DND-41 (cell line): ENCODE data around the gene CYP39A1.

Source experiments
- ATAC-seq: fragments of 200-7000 bp; cut with Tn5 transposase; 3 replicates; pipeline ENCODE4 v1.9.1; 2021; ENCODE audit warnings: low read depth; ENCODE audit not compliant: insufficient read depth
- DNase-seq: peaks from one replicate; pipeline ENCODE4 v3.0.0-alpha.2; 2020
- H2AFZ ChIP-seq: 2 replicates; pipeline ENCODE4 v1.6.0; 2012; ENCODE audit warnings: low read depth, low read length
- H3K27ac ChIP-seq: 2 replicates; pipeline ENCODE4 v1.5.1; 2012; ENCODE audit warnings: low read length, inconsistent platforms
- H3K27me3 ChIP-seq: fragments of 200-600 bp; sonication (generic); 2 replicates; pipeline ENCODE4 v1.6.0; 2012; ENCODE audit warnings: low read length, mild to moderate bottlenecking, inconsistent platforms; ENCODE audit not compliant: insufficient read depth, poor library complexity
- H3K36me3 ChIP-seq: 2 replicates; pipeline ENCODE4 v1.5.1; 2012; ENCODE audit warnings: low read length, inconsistent platforms; ENCODE audit not compliant: insufficient read depth
- H3K4me1 ChIP-seq: 2 replicates; pipeline ENCODE4 v1.5.1; 2012; ENCODE audit warnings: mild to moderate bottlenecking, low read length; ENCODE audit not compliant: insufficient read depth
- H3K4me2 ChIP-seq: 2 replicates; pipeline ENCODE4 v1.6.0; 2012; ENCODE audit warnings: mild to moderate bottlenecking, moderate library complexity, low read length, inconsistent platforms; ENCODE audit not compliant: insufficient read depth
- H3K4me3 ChIP-seq, 2 experiments: fragments of 200-600 bp in 1 of 2; shearing (Covaris generic) in 1 of 2; 2 replicates each; pipeline ENCODE4 v1.5.1; 2012 to 2016; ENCODE audit warnings: inconsistent platforms in 2 of 2, low read length in 2 of 2, mild to moderate bottlenecking in 2 of 2, low read depth in 1 of 2, moderate library complexity in 1 of 2
- H3K79me2 ChIP-seq: 2 replicates; pipeline ENCODE4 v1.6.0; 2012; ENCODE audit warnings: low read length, inconsistent platforms; ENCODE audit not compliant: insufficient read depth
- H3K9ac ChIP-seq: 2 replicates; pipeline ENCODE4 v1.6.0; 2012; ENCODE audit warnings: low read depth, mild to moderate bottlenecking, inconsistent platforms, low read length, moderate library complexity
- H3K9me3 ChIP-seq: 2 replicates; pipeline ENCODE4 v1.5.1; 2012; ENCODE audit warnings: low read length, moderate library complexity, mild to moderate bottlenecking, inconsistent platforms; ENCODE audit not compliant: insufficient read depth, severe bottlenecking
- H4K20me1 ChIP-seq: 2 replicates; pipeline ENCODE4 v1.6.0; 2012; ENCODE audit warnings: low read length; ENCODE audit not compliant: insufficient read depth
- EZH2 ChIP-seq: IDR thresholded peaks from 3 replicates; pipeline ENCODE4 v1.6.1; 2012; ENCODE audit warnings: borderline replicate concordance, low read depth, mild to moderate bottlenecking, moderate library complexity, low read length, inconsistent platforms; ENCODE audit not compliant: severe bottlenecking
- TF ChIP-seq, protein P1 (sequence below): IDR thresholded peaks from 2 replicates; pipeline ENCODE4 v1.5.1; 2012; ENCODE audit warnings: borderline replicate concordance, low read length, moderate library complexity, mild to moderate bottlenecking; ENCODE audit not compliant: poor library complexity, severe bottlenecking; ENCODE audit errors: extremely low read depth

The CYP39A1 gene

DNA sequence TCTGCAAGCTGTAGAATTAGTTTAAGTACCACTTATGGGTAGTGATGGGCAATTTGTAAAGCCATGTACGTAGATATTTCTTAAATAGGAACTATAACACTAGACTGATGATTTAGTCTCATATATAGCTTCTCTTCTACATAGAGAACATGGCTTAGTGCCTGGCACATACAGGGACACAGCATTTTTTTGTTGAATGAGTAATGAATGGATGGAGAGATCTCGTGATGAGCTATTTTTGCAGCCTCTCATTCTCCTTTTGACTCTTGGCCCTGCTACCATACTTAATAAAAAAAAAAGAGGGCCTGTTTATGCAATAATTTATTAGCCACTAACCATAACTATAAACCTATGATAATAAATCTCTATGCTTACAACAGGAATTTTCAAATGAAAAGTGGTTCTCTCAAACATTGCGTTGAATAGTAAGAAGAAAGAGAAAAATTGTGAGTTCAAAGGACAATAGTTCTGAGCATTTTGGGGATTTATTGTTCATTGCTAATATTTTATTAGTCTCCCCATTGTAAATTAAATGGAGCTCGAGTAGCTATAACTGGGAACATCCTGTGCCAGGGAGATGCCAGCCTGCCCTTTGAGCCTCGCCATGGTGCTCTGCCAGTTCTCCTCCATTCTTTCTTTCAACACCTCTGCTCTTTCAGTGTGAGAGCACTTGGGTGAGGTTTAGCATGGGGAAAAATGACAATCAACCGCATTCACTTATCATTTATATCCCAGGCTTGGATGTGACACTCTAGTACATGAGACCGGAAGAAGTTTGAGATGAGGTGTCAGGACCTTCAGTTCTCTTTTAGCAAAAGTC lies 146.7 kb downstream of the CYP39A1 start:
- no peak overlapping the region for H3K4me3 ChIP-seq
- H3K27me3 ChIP-seq: peaks cover 2% of the 10 kb centered on the region
- no peaks in the 10 kb centered on the region for H3K9me3 ChIP-seq
- no peak for ATAC-seq
- no peaks in the 10 kb centered on the region for H3K4me1 ChIP-seq
- DNase-seq: no peak
- no peaks in the 10 kb centered on the region for H3K36me3 ChIP-seq
- H3K79me2 ChIP-seq: no peaks in the 10 kb centered on the region
- TF ChIP-seq, protein P1, sequence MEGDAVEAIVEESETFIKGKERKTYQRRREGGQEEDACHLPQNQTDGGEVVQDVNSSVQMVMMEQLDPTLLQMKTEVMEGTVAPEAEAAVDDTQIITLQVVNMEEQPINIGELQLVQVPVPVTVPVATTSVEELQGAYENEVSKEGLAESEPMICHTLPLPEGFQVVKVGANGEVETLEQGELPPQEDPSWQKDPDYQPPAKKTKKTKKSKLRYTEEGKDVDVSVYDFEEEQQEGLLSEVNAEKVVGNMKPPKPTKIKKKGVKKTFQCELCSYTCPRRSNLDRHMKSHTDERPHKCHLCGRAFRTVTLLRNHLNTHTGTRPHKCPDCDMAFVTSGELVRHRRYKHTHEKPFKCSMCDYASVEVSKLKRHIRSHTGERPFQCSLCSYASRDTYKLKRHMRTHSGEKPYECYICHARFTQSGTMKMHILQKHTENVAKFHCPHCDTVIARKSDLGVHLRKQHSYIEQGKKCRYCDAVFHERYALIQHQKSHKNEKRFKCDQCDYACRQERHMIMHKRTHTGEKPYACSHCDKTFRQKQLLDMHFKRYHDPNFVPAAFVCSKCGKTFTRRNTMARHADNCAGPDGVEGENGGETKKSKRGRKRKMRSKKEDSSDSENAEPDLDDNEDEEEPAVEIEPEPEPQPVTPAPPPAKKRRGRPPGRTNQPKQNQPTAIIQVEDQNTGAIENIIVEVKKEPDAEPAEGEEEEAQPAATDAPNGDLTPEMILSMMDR: no peak
- TF ChIP-seq EZH2: no peak
- H2AFZ ChIP-seq: no peak overlapping the region
- no peaks in the 10 kb centered on the region for H4K20me1 ChIP-seq
- no peak overlapping the region for H3K9ac ChIP-seq
- H3K4me2 ChIP-seq: no peak overlapping the region
- H3K27ac ChIP-seq: no peak overlapping the region

DNA sequence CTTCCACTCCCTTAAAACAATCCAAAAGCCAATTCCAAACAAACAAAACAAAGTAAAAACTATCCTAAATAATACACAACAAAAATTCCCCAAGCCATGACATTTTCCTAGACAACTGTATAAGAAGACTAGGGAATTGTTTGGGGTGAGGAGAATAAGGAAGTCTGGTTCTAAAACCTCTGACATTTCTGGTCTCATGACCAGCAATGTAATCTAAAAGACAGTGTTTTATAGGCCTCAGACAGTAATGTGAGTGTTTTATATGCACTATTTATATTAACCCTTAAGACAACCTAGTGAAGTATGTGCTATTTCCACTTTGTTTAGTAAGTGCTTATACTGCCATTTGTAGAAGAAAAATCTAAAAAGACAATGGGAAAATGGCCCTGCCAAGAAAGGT lies 148.4 kb downstream of the CYP39A1 start:
- no peaks in the 10 kb centered on the region for H3K9me3 ChIP-seq
- no peak for DNase-seq

DNA sequence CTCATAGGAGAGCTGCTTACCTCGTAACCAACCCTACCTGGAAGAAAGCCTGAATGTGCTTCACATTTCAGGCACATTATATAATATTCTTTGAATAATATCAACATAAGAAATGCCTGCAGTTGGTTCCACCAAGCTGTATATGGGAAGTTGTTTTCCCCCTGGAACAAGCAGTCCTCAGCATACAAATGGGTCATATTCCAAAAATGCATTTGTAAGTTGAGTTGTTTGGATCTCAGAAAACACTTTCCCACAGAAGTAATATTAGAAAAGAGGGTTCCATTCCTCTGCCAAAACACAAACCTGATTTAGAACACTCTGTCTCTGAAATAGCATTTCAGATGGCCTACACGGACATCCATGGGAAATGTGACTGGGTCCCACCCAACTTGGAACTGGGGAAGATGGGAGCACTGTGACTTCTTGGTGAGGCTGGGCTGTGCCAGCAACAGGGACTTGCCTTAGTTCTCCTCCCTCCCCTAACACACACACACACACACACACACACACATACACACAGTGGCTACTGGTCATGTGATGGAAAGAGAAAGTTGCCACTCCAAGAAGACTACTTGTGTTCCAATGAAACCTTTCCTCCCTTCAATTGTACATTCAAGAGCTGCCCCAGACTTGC lies 150.0 kb downstream of the CYP39A1 start:
- Histone ChIP-seq H3K4me3 (no peak overlapping the region), H3K36me3 (no peaks in the 10 kb centered on the region), H3K4me1 (no peaks in the 10 kb centered on the region), H3K79me2 (no peaks in the 10 kb centered on the region), H3K27ac (no peak overlapping the region), H2AFZ (no peak overlapping the region), H3K4me2 (no peak overlapping the region), H3K27me3 (no peaks in the 10 kb centered on the region), H3K9me3 (no peaks in the 10 kb centered on the region), H4K20me1 (no peaks in the 10 kb centered on the region), H3K9ac (no peak overlapping the region)
- DNase-seq (no peak), ATAC-seq (no peak)
- TF ChIP-seq, protein P1: no peak
- no peak for TF ChIP-seq EZH2

More for the DNA sequence above, 148.4 kb downstream of the CYP39A1 start:
- Histone ChIP-seq H3K36me3 (no peaks in the 10 kb centered on the region), H3K27ac (no peak overlapping the region), H3K4me1 (no peaks in the 10 kb centered on the region), H2AFZ (no peak overlapping the region), H3K9ac (no peak overlapping the region), H3K4me3 (no peak overlapping the region), H4K20me1 (no peaks in the 10 kb centered on the region), H3K79me2 (no peaks in the 10 kb centered on the region), H3K4me2 (no peak overlapping the region), H3K27me3 (peaks cover 2% of the 10 kb centered on the region)
- ATAC-seq: no peak
- TF ChIP-seq, protein P1: no peak
- no peak for TF ChIP-seq EZH2
